ENCODE results near the gene TMEM132E.

TMEM132E gene

DNA sequence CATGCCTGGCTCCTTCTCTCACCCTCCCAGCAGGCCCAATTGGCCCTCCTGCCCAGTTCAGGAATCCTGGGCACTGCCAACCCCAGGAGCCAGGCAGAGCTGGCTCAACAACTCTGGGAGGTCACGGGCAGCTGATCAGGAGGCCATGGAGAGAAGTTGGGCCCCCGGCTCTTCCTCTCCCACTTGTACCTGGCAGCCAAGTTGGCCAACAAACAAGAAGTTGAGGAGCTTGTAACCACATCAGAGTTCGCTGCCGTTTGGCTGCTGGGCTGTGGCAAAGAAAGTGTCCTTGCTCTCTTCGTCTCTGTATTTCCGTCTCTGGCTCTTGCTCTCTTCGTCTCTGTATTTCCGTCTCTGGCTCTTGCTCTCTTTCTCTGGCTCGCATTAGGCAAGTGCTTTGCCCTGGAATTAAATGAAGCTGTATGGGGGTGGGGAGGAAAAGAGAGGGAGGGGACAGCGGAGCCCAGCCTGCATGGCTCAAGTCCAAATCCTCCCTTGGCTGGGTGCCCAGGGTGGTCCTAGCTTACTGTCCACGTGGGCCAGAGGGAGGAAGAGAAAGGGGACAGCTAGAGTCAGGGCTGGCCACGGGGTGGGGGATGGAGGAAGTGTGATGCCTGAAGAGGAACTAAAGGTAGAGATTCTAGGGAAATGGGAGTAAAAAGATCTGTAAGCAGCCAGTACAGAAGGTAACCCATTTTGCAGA is 7.8 kb upstream of the TMEM132E start:
- no peak overlapping the region for H3K4me2 ChIP-seq (ENCODE audit: low read length)
- no peak overlapping the region for H3K56ac ChIP-seq (ENCODE audit: low read length)
- no peak overlapping the region for H3K18ac ChIP-seq (ENCODE audit: low read length)
- no peak overlapping the region for H4K5ac ChIP-seq (ENCODE audit: low read length)
- no peak overlapping the region for H2BK5ac ChIP-seq (ENCODE audit: low read length)
- H3K36me3 ChIP-seq (ENCODE audit: control insufficient read depth, insufficient read depth, low read length), result no peaks in the 10 kb centered on the region
- H3K79me2 ChIP-seq (ENCODE audit: control insufficient read depth, insufficient read depth, low read length), result no peaks in the 10 kb centered on the region
- no peak overlapping the region for H3K4ac ChIP-seq (ENCODE audit: low read depth, low read length)
- no peak overlapping the region for H3K27ac ChIP-seq (ENCODE audit: low read depth, low read length)
- no peak overlapping the region for H2BK120ac ChIP-seq (ENCODE audit: low read depth, low read length)
- H3K9ac ChIP-seq (ENCODE audit: low read length), result no peak overlapping the region
- no peak overlapping the region for H4K8ac ChIP-seq (ENCODE audit: low read depth, low read length)
- no peak overlapping the region for H2BK15ac ChIP-seq (replicated peaks; ENCODE audit: low read depth)
- H3K27me3 ChIP-seq (ENCODE audit: insufficient read depth, low read length, poor library complexity), result peaks cover 7% of the 10 kb centered on the region
- no peak overlapping the region for H3K23ac ChIP-seq (ENCODE audit: low read length)
- WGBS (ENCODE audit: extremely low coverage, insufficient coverage, low lambda C conversion rate), result no CpG with 5 or more reads among the region's 12 CpGs
- H3K4me3 ChIP-seq (ENCODE audit: low read length), result no peak overlapping the region
- no peak for DNase-seq
- H2AK5ac ChIP-seq (ENCODE audit: low read length), result no peak overlapping the region
- H3K79me1 ChIP-seq (ENCODE audit: low read length), result no peaks in the 10 kb centered on the region
- H3K4me1 ChIP-seq (ENCODE audit: control insufficient read depth, low read depth, low read length), result no peaks in the 10 kb centered on the region

DNA sequence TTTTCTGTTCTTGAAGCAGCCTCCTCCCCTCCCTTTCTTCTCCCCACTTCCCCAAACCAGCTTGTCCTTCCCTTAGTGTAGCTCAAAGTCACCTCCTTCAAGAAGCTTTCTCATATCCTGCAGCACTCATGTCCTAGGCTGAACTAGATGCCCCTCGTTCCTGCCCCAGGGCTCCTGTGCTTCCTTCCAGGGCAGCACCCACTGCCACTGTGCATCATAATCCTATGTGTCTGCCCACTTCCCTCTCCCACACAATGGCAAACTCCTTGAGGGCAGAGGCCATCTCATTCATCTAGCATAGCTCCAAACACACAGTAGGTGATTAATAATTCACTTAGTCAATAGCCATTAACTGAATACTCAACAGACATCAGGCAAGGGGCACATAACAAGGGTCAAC is 6.9 kb upstream of the TMEM132E start:
- no peaks in the 10 kb centered on the region for H3K36me3 ChIP-seq (ENCODE audit: control insufficient read depth, insufficient read depth, low read length)
- no peak for DNase-seq
- H3K4me1 ChIP-seq (ENCODE audit: control insufficient read depth, low read depth, low read length), result no peaks in the 10 kb centered on the region
- H2BK5ac ChIP-seq (ENCODE audit: low read length), result no peak overlapping the region
- peaks cover 9% of the 10 kb centered on the region for H3K27me3 ChIP-seq (ENCODE audit: insufficient read depth, low read length, poor library complexity)
- H3K56ac ChIP-seq (ENCODE audit: low read length), result no peak overlapping the region
- H2AK5ac ChIP-seq (ENCODE audit: low read length), result no peak overlapping the region
- H3K4me2 ChIP-seq (ENCODE audit: low read length), result no peak overlapping the region
- H3K18ac ChIP-seq (ENCODE audit: low read length), result no peak overlapping the region
- no peak overlapping the region for H2BK120ac ChIP-seq (ENCODE audit: low read depth, low read length)
- H3K4me3 ChIP-seq (ENCODE audit: low read length), result no peak overlapping the region
- H3K9ac ChIP-seq (ENCODE audit: low read length), result no peak overlapping the region
- no peak overlapping the region for H3K27ac ChIP-seq (ENCODE audit: low read depth, low read length)
- no peaks in the 10 kb centered on the region for H3K79me2 ChIP-seq (ENCODE audit: control insufficient read depth, insufficient read depth, low read length)
- no peak overlapping the region for H3K4ac ChIP-seq (ENCODE audit: low read depth, low read length)
- no peak overlapping the region for H2BK15ac ChIP-seq (replicated peaks; ENCODE audit: low read depth)
- H4K8ac ChIP-seq (ENCODE audit: low read depth, low read length), result no peak overlapping the region
- no peaks in the 10 kb centered on the region for H3K79me1 ChIP-seq (ENCODE audit: low read length)
- no CpG with 5 or more reads among the region's 1 CpG for WGBS (ENCODE audit: extremely low coverage, insufficient coverage, low lambda C conversion rate)
- H4K5ac ChIP-seq (ENCODE audit: low read length), result no peak overlapping the region
- no peak overlapping the region for H3K23ac ChIP-seq (ENCODE audit: low read length)

DNA sequence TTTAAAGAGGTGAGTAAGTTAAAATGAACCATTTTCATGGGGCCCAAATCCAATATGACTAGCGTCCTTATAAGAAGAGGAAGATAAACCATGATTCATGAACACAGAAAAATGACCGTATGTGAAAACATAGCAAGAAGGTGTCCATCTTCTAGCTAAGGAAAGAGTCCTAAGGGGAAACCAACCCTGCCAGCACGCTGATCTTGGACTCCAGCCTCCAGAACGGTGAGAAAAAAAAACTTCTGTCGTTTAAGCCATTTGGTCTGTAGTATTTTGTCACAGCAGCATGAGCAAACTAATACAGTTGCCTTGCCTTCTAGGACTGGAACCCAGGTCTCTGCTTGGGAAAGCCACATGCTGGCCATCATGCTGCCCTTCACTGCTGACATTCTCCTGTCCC is 4.2 kb upstream of the TMEM132E start:
- Histone ChIP-seq H3K36me3 (ENCODE audit: control insufficient read depth, insufficient read depth, low read length) (no peaks in the 10 kb centered on the region), H3K27ac (ENCODE audit: low read depth, low read length) (no peak overlapping the region), H2AK5ac (ENCODE audit: low read length) (no peak overlapping the region), H3K4me2 (ENCODE audit: low read length) (no peak overlapping the region), H3K56ac (ENCODE audit: low read length) (no peak overlapping the region), H2BK120ac (ENCODE audit: low read depth, low read length) (no peak overlapping the region), H3K27me3 (ENCODE audit: insufficient read depth, low read length, poor library complexity) (peaks cover 30% of the 10 kb centered on the region), H3K18ac (ENCODE audit: low read length) (no peak overlapping the region), H3K4me1 (ENCODE audit: control insufficient read depth, low read depth, low read length) (peaks cover 9% of the 10 kb centered on the region), H2BK5ac (ENCODE audit: low read length) (no peak overlapping the region), H2BK15ac (replicated peaks; ENCODE audit: low read depth) (no peak overlapping the region), H3K79me1 (ENCODE audit: low read length) (no peaks in the 10 kb centered on the region), H3K4ac (ENCODE audit: low read depth, low read length) (no peak overlapping the region), H3K79me2 (ENCODE audit: control insufficient read depth, insufficient read depth, low read length) (no peaks in the 10 kb centered on the region), H3K9ac (ENCODE audit: low read length) (no peak overlapping the region), H4K5ac (ENCODE audit: low read length) (no peak overlapping the region), H3K4me3 (ENCODE audit: low read length) (no peak overlapping the region), H4K8ac (ENCODE audit: low read depth, low read length) (no peak overlapping the region), H3K23ac (ENCODE audit: low read length) (no peak overlapping the region)
- no peak for DNase-seq
- no CpG with 5 or more reads among the region's 5 CpGs for WGBS (ENCODE audit: extremely low coverage, insufficient coverage, low lambda C conversion rate)

DNA sequence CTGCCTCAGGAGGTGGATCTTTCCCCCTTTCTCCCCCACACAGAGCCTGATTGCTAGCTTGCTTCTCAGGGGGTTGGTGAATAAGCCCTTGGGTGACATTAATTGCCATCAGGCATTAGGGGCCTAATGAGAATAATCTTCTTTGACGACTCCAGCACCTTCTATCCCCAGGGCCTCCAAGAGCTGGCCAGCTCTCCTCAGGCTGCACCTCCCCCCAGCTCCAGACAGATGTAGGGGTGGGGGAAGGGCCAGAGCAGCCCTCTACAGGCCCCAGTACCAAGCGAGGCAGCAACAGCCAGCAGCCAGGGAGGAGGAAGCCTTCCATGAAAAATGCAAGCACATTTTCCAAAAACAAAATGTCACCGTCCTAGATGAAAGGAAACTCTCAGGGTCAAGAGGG is 1.4 kb upstream of the TMEM132E start:
- Histone ChIP-seq H2BK15ac (replicated peaks; ENCODE audit: low read depth) (no peak overlapping the region), H2AK5ac (ENCODE audit: low read length) (no peak overlapping the region), H3K36me3 (ENCODE audit: control insufficient read depth, insufficient read depth, low read length) (no peaks in the 10 kb centered on the region), H3K56ac (ENCODE audit: low read length) (no peak overlapping the region), H3K18ac (ENCODE audit: low read length) (no peak overlapping the region), H4K8ac (ENCODE audit: low read depth, low read length) (no peak overlapping the region), H3K79me1 (ENCODE audit: low read length) (no peaks in the 10 kb centered on the region), H3K23ac (ENCODE audit: low read length) (no peak overlapping the region), H3K27me3 (ENCODE audit: insufficient read depth, low read length, poor library complexity) (peaks cover 54% of the 10 kb centered on the region), H2BK5ac (ENCODE audit: low read length) (no peak overlapping the region), H3K4me3 (ENCODE audit: low read length) (no peak overlapping the region), H3K27ac (ENCODE audit: low read depth, low read length) (no peak overlapping the region), H3K4ac (ENCODE audit: low read depth, low read length) (no peak overlapping the region), H3K4me1 (ENCODE audit: control insufficient read depth, low read depth, low read length) (peaks cover 9% of the 10 kb centered on the region), H3K79me2 (ENCODE audit: control insufficient read depth, insufficient read depth, low read length) (no peaks in the 10 kb centered on the region), H2BK120ac (ENCODE audit: low read depth, low read length) (no peak overlapping the region), H3K4me2 (ENCODE audit: low read length) (no peak overlapping the region), H3K9ac (ENCODE audit: low read length) (no peak overlapping the region), H4K5ac (ENCODE audit: low read length) (no peak overlapping the region)
- DNase-seq, result no peak
- no CpG with 5 or more reads among the region's 3 CpGs for WGBS (ENCODE audit: extremely low coverage, insufficient coverage, low lambda C conversion rate)

DNA sequence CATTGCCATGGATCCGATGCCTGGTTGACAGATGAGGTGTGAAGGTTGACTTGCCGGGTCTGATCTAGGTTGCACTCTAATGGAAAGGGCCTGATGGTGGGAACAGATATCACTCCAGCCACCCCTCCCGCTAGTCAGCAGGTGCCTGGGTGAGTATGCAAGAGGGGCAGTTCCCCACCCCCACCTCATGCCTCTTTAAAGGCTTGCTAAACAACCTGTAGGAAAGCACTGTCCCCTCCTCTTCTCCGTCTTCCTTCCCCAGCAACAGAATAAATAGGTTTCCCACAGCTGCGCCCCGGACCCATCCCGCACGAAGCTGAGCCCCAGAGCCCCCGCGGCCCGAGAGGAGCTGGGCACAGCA is 746 bp upstream of the TMEM132E start:
- peaks cover 60% of the 10 kb centered on the region for H3K27me3 ChIP-seq (ENCODE audit: insufficient read depth, low read length, poor library complexity)
- no peak overlapping the region for H3K56ac ChIP-seq (ENCODE audit: low read length)
- H3K4me3 ChIP-seq (ENCODE audit: low read length), result no peak overlapping the region
- DNase-seq, result no peak
- no peak overlapping the region for H3K23ac ChIP-seq (ENCODE audit: low read length)
- no peak overlapping the region for H2BK15ac ChIP-seq (replicated peaks; ENCODE audit: low read depth)
- H3K18ac ChIP-seq (ENCODE audit: low read length), result no peak overlapping the region
- no peak overlapping the region for H2BK120ac ChIP-seq (ENCODE audit: low read depth, low read length)
- no peaks in the 10 kb centered on the region for H3K79me2 ChIP-seq (ENCODE audit: control insufficient read depth, insufficient read depth, low read length)
- H3K4me2 ChIP-seq (ENCODE audit: low read length), result no peak overlapping the region
- H3K79me1 ChIP-seq (ENCODE audit: low read length), result no peaks in the 10 kb centered on the region
- no peak overlapping the region for H3K27ac ChIP-seq (ENCODE audit: low read depth, low read length)
- H3K4ac ChIP-seq (ENCODE audit: low read depth, low read length), result no peak overlapping the region
- no peak overlapping the region for H2AK5ac ChIP-seq (ENCODE audit: low read length)
- no peak overlapping the region for H4K5ac ChIP-seq (ENCODE audit: low read length)
- H3K9ac ChIP-seq (ENCODE audit: low read length), result no peak overlapping the region
- H2BK5ac ChIP-seq (ENCODE audit: low read length), result no peak overlapping the region
- no peak overlapping the region for H4K8ac ChIP-seq (ENCODE audit: low read depth, low read length)
- H3K36me3 ChIP-seq (ENCODE audit: control insufficient read depth, insufficient read depth, low read length), result no peaks in the 10 kb centered on the region
- WGBS (ENCODE audit: extremely low coverage, insufficient coverage, low lambda C conversion rate), result no CpG with 5 or more reads among the region's 11 CpGs
- H3K4me1 ChIP-seq (ENCODE audit: control insufficient read depth, low read depth, low read length), result peaks cover 9% of the 10 kb centered on the region

Data from mesendoderm (in vitro differentiated cells).